GM23338 (cell line): Measurements from ENCODE around the gene FUT8. TPM values are rescaled to one million over a fixed set of nuclear protein-coding genes. Genes with fewer than 3 reads are reported as not detected.

Experiments used
- ATAC-seq: fragments of 200-7000 bp; cut with Tn5 transposase; 3 replicates; pipeline ENCODE4 v1.9.1; 2020
- DNase-seq: peaks from one replicate; pipeline ENCODE4 v3.0.0-alpha.2; 2015; ENCODE audit warnings: low spot score
- H2AFZ ChIP-seq: fragments of 200-600 bp; sonication (generic); 2 replicates; pipeline ENCODE4 v1.8.0; 2016; ENCODE audit warnings: antibody characterized with exemption, mild to moderate bottlenecking, moderate library complexity
- H3F3A ChIP-seq: fragments of 200-600 bp; sonication (generic); replicated peaks from 2 replicates; pipeline ENCODE4 v1.8.0; 2017; ENCODE audit warnings: antibody characterized with exemption, mixed run types, low read depth
- H3K27ac ChIP-seq: fragments of 200-600 bp; sonication (generic); 2 replicates; pipeline ENCODE4 v1.6.1; 2016; ENCODE audit warnings: low read depth
- H3K27me3 ChIP-seq: fragments of 200-600 bp; sonication (generic); 2 replicates; pipeline ENCODE4 v1.8.0; 2016; ENCODE audit warnings: mild to moderate bottlenecking, mixed run types, moderate library complexity; ENCODE audit not compliant: insufficient read depth
- H3K36me3 ChIP-seq: fragments of 200-600 bp; sonication (generic); 2 replicates; pipeline ENCODE4 v1.8.0; 2016; ENCODE audit warnings: mild to moderate bottlenecking; ENCODE audit not compliant: insufficient read depth
- H3K4me1 ChIP-seq: fragments of 200-600 bp; sonication (generic); 2 replicates; pipeline ENCODE4 v1.8.0; 2016; ENCODE audit warnings: mild to moderate bottlenecking, moderate library complexity; ENCODE audit not compliant: insufficient read depth
- H3K4me2 ChIP-seq: fragments of 200-600 bp; sonication (generic); 2 replicates; pipeline ENCODE4 v1.7.1; 2017; ENCODE audit warnings: mixed run types
- H3K4me3 ChIP-seq: fragments of 200-600 bp; sonication (generic); 2 replicates; pipeline ENCODE4 v1.6.1; 2016; ENCODE audit warnings: mixed run types
- H3K79me2 ChIP-seq: fragments of 200-600 bp; sonication (generic); replicated peaks from 2 replicates; pipeline ENCODE4 v1.8.0; 2017; ENCODE audit warnings: mild to moderate bottlenecking; ENCODE audit not compliant: insufficient read depth
- H3K9me2 ChIP-seq: fragments of 200-600 bp; sonication (generic); 2 replicates; pipeline ENCODE4 v1.8.0; 2017; ENCODE audit not compliant: insufficient read depth
- H4K20me1 ChIP-seq: fragments of 200-600 bp; sonication (generic); replicated peaks from 2 replicates; pipeline ENCODE4 v1.8.0; 2017; ENCODE audit warnings: mild to moderate bottlenecking; ENCODE audit not compliant: insufficient read depth
- H3K27ac Mint-ChIP-seq: 2 replicates; pipeline ENCODE4 v1.8.0; 2020; ENCODE audit warnings: inconsistent platforms, mild to moderate bottlenecking, moderate library complexity, mixed read lengths
- H3K27me3 Mint-ChIP-seq: 3 replicates; pipeline ENCODE4 v1.8.0; 2022; ENCODE audit warnings: low read depth, mild to moderate bottlenecking, moderate library complexity, mixed read lengths, inconsistent platforms; ENCODE audit not compliant: insufficient read depth, poor library complexity
- H3K36me3 Mint-ChIP-seq: 3 replicates; pipeline ENCODE4 v1.8.0; 2021; ENCODE audit warnings: low read depth, mild to moderate bottlenecking, inconsistent platforms, moderate library complexity, mixed read lengths
- H3K4me1 Mint-ChIP-seq: 3 replicates; pipeline ENCODE4 v1.8.0; 2020; ENCODE audit warnings: mild to moderate bottlenecking, inconsistent platforms, mixed read lengths
- H3K4me3 Mint-ChIP-seq: 3 replicates; pipeline ENCODE4 v1.8.0; 2021; ENCODE audit warnings: moderate library complexity, mild to moderate bottlenecking, inconsistent platforms, mixed read lengths
- H3K9me3 Mint-ChIP-seq: 3 replicates; pipeline ENCODE4 v1.8.0; 2020; ENCODE audit warnings: moderate library complexity, mild to moderate bottlenecking, inconsistent platforms, mixed read lengths
- CREB1 ChIP-seq: fragments of 250-450 bp; sonication (Bioruptor Pico); IDR thresholded peaks from 2 replicates; pipeline ENCODE4 v1.5.0; 2020; ENCODE audit warnings: low read depth, mild to moderate bottlenecking, moderate library complexity
- EZH2 ChIP-seq: fragments of 200-600 bp; sonication (generic); IDR thresholded peaks from one replicate; pipeline ENCODE4 v1.8.0; 2017; ENCODE audit warnings: antibody characterized with exemption, mild to moderate bottlenecking, low read depth; ENCODE audit not compliant: unreplicated experiment
- EZH2phosphoT487 ChIP-seq: fragments of 200-600 bp; sonication (generic); IDR thresholded peaks from one replicate; pipeline ENCODE4 v1.8.1; 2018; ENCODE audit warnings: antibody characterized with exemption; ENCODE audit not compliant: unreplicated experiment
- JUNB ChIP-seq: IDR thresholded peaks from one replicate; pipeline ENCODE4 v1.6.1; 2016; ENCODE audit warnings: antibody characterized with exemption; ENCODE audit not compliant: unreplicated experiment
- NANOG ChIP-seq: IDR thresholded peaks from 2 replicates; pipeline ENCODE4 v1.6.1; 2016; ENCODE audit warnings: antibody characterized with exemption, borderline replicate concordance
- POLR2AphosphoS5 ChIP-seq: IDR thresholded peaks from 2 replicates; pipeline ENCODE4 v1.6.1; 2016; ENCODE audit warnings: antibody characterized with exemption, low read depth
- STAT1 ChIP-seq: IDR thresholded peaks from one replicate; pipeline ENCODE4 v1.6.1; 2016; ENCODE audit warnings: antibody characterized with exemption; ENCODE audit not compliant: unreplicated experiment
- ZNF114 ChIP-seq: fragments of 250-450 bp; sonication (Bioruptor Pico); IDR thresholded peaks from 2 replicates; pipeline ENCODE4 v1.5.0; 2020; ENCODE audit warnings: mild to moderate bottlenecking, moderate library complexity
- ZNF331 ChIP-seq: fragments of 250-450 bp; sonication (Bioruptor Pico); IDR thresholded peaks from 2 replicates; pipeline ENCODE4 v1.5.0; 2020; ENCODE audit warnings: low read depth, mild to moderate bottlenecking, moderate library complexity
- polyA plus RNA-seq: library from polyadenylated mRNA; unstranded; fragments of >200 nt; fragmentation: Nextera tagmentation; extraction: Ambion mirVana; gene quantifications from 2 replicates; pipeline ENCODE4 v1.2.1, GENCODE V29; 2016
- total RNA-seq: library from RNA; depleted of rRNA; stranded (reverse); fragments of >200 nt; shearing (Covaris generic); gene quantifications from 2 replicates; pipeline ENCODE4 v1.2.3, GENCODE V29; 2014
- TF ChIP-seq, protein P1 (sequence below), 2 experiments: fragments of 200-600 bp in 1 of 2; sonication (generic) in 1 of 2; conservative IDR thresholded peaks; 2 replicates each; pipeline versions ENCODE4 v1.5.1 to v1.6.1; 2016 to 2017; ENCODE audit warnings: antibody characterized with exemption in 2 of 2, low read depth in 2 of 2, mild to moderate bottlenecking in 2 of 2, moderate library complexity in 1 of 2
- TF ChIP-seq, protein P2 (sequence below): fragments of 250-450 bp; sonication (Bioruptor Pico); IDR thresholded peaks from 2 replicates; pipeline ENCODE4 v1.5.0; 2020; ENCODE audit warnings: mild to moderate bottlenecking, moderate library complexity
- TF ChIP-seq, protein P3 (sequence below): IDR thresholded peaks from one replicate; pipeline ENCODE4 v1.6.1; 2018; ENCODE audit warnings: antibody characterized with exemption; ENCODE audit not compliant: unreplicated experiment
- TF ChIP-seq, protein P4 (sequence below): IDR thresholded peaks from 2 replicates; pipeline ENCODE4 v1.6.1; 2016; ENCODE audit warnings: antibody characterized with exemption

Gene FUT8
- total and polyA plus RNA-seq, 2 experiments from 2014 or later = 8.2 to 23.2 TPM

DNA sequence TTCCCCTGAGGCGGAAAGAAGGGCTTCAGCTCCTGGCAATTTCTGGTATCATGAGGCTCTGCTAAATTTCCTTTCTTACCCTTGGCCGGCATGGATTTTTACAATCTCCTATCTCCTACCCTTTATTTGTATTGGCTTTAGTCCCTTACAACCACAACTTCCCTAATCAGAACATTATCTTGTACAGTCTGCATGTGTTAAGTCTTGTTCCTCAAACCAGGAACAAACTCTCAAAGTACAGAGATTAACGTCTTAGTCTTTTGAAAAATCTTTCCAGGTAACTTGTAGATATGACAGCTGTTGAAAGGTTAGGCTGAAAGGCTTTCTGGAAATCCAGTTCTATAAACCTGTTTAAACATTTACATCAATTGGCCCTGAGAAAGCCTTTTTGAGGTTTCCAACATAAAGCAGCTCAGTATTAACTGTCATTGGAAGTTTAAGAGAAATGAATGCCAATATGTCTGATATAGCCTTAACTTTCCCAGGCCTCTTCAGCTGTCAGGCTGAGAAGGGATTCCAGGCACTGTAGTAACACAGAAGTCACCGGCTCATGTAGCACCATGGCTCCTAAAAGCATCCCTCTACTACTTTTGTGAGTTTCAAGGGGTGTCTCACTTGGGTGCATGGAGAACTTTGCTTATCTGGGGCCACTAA lies 360.5 kb downstream of the FUT8 start (continued):
- TF ChIP-seq CREB1 = no peak

DNA sequence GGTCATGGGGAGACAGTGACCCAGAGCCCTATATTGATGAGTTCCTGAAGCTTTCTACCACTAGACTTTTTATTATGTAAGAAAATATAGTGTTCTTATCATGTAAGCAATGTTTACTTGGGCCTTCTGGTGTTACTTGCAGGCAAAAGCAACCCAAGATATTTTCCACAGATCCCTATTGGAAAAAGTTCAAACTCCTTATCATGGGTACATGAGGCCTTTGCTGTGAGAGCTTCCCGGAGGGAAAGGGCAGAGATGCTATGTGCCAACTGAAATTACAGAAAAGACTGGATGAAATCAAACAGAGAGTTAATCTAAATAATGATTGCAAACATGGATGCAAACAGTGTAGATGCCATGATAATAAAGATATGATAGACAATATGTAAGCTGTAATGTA lies 361.5 kb downstream of the FUT8 start:
- Mint-ChIP-seq H3K4me1 (peaks cover 3% of the 10 kb centered on the region; the same call in 2 of the 3 replicates), H3K9me3 (no peaks in the 10 kb centered on the region), H3K27ac (no peak overlapping the region), H3K36me3 (no peaks in the 10 kb centered on the region), H3K27me3 (no peaks in the 10 kb centered on the region), H3K4me3 (no peak overlapping the region)
- DNase-seq = no peak
- ATAC-seq = no peak
- Histone ChIP-seq H4K20me1 (no peaks in the 10 kb centered on the region), H2AFZ (no peak overlapping the region), H3K27ac (no peak overlapping the region), H3K36me3 (no peaks in the 10 kb centered on the region), H3K9me2 (peaks cover 3% of the 10 kb centered on the region; the same call in 1 of the 2 replicates), H3K4me1 (no peaks in the 10 kb centered on the region), H3F3A (no peaks in the 10 kb centered on the region), H3K4me2 (no peak overlapping the region), H3K79me2 (no peaks in the 10 kb centered on the region), H3K4me3 (no peak overlapping the region), H3K27me3 (no peaks in the 10 kb centered on the region)
- TF ChIP-seq ZNF114 (CRISPR knock-in tag) (no peak), STAT1 (no peak), ZNF331 (CRISPR knock-in tag) (no peak), POLR2AphosphoS5 (no peak), CREB1 (no peak), JUNB (no peak), EZH2 (no peak), NANOG (no peak), EZH2phosphoT487 (no peak)
- TF ChIP-seq, protein P1, sequence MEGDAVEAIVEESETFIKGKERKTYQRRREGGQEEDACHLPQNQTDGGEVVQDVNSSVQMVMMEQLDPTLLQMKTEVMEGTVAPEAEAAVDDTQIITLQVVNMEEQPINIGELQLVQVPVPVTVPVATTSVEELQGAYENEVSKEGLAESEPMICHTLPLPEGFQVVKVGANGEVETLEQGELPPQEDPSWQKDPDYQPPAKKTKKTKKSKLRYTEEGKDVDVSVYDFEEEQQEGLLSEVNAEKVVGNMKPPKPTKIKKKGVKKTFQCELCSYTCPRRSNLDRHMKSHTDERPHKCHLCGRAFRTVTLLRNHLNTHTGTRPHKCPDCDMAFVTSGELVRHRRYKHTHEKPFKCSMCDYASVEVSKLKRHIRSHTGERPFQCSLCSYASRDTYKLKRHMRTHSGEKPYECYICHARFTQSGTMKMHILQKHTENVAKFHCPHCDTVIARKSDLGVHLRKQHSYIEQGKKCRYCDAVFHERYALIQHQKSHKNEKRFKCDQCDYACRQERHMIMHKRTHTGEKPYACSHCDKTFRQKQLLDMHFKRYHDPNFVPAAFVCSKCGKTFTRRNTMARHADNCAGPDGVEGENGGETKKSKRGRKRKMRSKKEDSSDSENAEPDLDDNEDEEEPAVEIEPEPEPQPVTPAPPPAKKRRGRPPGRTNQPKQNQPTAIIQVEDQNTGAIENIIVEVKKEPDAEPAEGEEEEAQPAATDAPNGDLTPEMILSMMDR (conservative IDR thresholded peaks at IDR 0.05; ENCODE audit: low read depth in 2 of 2) = no peak
- TF ChIP-seq, protein P2, sequence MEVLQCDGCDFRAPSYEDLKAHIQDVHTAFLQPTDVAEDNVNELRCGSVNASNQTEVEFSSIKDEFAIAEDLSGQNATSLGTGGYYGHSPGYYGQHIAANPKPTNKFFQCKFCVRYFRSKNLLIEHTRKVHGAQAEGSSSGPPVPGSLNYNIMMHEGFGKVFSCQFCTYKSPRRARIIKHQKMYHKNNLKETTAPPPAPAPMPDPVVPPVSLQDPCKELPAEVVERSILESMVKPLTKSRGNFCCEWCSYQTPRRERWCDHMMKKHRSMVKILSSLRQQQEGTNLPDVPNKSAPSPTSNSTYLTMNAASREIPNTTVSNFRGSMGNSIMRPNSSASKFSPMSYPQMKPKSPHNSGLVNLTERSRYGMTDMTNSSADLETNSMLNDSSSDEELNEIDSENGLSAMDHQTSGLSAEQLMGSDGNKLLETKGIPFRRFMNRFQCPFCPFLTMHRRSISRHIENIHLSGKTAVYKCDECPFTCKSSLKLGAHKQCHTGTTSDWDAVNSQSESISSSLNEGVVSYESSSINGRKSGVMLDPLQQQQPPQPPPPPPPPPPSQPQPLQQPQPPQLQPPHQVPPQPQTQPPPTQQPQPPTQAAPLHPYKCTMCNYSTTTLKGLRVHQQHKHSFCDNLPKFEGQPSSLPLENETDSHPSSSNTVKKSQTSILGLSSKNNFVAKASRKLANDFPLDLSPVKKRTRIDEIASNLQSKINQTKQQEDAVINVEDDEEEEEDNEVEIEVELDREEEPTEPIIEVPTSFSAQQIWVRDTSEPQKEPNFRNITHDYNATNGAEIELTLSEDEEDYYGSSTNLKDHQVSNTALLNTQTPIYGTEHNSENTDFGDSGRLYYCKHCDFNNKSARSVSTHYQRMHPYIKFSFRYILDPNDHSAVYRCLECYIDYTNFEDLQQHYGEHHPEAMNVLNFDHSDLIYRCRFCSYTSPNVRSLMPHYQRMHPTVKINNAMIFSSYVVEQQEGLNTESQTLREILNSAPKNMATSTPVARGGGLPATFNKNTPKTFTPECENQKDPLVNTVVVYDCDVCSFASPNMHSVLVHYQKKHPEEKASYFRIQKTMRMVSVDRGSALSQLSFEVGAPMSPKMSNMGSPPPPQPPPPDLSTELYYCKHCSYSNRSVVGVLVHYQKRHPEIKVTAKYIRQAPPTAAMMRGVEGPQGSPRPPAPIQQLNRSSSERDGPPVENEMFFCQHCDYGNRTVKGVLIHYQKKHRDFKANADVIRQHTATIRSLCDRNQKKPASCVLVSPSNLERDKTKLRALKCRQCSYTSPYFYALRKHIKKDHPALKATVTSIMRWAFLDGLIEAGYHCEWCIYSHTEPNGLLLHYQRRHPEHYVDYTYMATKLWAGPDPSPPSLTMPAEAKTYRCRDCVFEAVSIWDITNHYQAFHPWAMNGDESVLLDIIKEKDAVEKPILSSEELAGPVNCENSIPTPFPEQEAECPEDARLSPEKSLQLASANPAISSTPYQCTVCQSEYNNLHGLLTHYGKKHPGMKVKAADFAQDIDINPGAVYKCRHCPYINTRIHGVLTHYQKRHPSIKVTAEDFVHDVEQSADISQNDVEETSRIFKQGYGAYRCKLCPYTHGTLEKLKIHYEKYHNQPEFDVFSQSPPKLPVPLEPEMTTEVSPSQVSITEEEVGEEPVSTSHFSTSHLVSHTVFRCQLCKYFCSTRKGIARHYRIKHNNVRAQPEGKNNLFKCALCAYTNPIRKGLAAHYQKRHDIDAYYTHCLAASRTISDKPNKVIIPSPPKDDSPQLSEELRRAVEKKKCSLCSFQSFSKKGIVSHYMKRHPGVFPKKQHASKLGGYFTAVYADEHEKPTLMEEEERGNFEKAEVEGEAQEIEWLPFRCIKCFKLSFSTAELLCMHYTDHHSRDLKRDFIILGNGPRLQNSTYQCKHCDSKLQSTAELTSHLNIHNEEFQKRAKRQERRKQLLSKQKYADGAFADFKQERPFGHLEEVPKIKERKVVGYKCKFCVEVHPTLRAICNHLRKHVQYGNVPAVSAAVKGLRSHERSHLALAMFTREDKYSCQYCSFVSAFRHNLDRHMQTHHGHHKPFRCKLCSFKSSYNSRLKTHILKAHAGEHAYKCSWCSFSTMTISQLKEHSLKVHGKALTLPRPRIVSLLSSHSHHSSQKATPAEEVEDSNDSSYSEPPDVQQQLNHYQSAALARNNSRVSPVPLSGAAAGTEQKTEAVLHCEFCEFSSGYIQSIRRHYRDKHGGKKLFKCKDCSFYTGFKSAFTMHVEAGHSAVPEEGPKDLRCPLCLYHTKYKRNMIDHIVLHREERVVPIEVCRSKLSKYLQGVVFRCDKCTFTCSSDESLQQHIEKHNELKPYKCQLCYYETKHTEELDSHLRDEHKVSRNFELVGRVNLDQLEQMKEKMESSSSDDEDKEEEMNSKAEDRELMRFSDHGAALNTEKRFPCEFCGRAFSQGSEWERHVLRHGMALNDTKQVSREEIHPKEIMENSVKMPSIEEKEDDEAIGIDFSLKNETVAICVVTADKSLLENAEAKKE (CRISPR knock-in tag) = no peak
- TF ChIP-seq, protein P3, sequence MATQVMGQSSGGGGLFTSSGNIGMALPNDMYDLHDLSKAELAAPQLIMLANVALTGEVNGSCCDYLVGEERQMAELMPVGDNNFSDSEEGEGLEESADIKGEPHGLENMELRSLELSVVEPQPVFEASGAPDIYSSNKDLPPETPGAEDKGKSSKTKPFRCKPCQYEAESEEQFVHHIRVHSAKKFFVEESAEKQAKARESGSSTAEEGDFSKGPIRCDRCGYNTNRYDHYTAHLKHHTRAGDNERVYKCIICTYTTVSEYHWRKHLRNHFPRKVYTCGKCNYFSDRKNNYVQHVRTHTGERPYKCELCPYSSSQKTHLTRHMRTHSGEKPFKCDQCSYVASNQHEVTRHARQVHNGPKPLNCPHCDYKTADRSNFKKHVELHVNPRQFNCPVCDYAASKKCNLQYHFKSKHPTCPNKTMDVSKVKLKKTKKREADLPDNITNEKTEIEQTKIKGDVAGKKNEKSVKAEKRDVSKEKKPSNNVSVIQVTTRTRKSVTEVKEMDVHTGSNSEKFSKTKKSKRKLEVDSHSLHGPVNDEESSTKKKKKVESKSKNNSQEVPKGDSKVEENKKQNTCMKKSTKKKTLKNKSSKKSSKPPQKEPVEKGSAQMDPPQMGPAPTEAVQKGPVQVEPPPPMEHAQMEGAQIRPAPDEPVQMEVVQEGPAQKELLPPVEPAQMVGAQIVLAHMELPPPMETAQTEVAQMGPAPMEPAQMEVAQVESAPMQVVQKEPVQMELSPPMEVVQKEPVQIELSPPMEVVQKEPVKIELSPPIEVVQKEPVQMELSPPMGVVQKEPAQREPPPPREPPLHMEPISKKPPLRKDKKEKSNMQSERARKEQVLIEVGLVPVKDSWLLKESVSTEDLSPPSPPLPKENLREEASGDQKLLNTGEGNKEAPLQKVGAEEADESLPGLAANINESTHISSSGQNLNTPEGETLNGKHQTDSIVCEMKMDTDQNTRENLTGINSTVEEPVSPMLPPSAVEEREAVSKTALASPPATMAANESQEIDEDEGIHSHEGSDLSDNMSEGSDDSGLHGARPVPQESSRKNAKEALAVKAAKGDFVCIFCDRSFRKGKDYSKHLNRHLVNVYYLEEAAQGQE = no peak
- TF ChIP-seq, protein P4, sequence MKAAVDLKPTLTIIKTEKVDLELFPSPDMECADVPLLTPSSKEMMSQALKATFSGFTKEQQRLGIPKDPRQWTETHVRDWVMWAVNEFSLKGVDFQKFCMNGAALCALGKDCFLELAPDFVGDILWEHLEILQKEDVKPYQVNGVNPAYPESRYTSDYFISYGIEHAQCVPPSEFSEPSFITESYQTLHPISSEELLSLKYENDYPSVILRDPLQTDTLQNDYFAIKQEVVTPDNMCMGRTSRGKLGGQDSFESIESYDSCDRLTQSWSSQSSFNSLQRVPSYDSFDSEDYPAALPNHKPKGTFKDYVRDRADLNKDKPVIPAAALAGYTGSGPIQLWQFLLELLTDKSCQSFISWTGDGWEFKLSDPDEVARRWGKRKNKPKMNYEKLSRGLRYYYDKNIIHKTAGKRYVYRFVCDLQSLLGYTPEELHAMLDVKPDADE = no peak
